A673 (cell line): ENCODE data around the gene CNNM4. TPM values are rescaled to one million over a fixed set of nuclear protein-coding genes. Genes with fewer than 3 reads are reported as not detected.
A peak's percentile ranks its signal among the peaks of the same experiment; 100 is the strongest.
"Not testable (repeated sequence)": the region's sequence is repeated elsewhere in the genome, so short reads cannot be mapped to it uniquely, and the experiment has no call there.

Experiments
- BruUV-seq: library from RNA; stranded (reverse); fragments of 400-500 nt; replicated peaks from 2 replicates; lab custom pipeline; 2021; lab: Mats Ljungman, UMichigan
- CTCF ChIA-PET: fragments of 300-600 bp; sonication (Branson Sonifier 250); formaldehyde crosslinking; loops from one replicate; lab custom pipeline; 2022; ENCODE audit warnings: antibody characterized with exemption; lab: Charles Lee
- POLR2A ChIA-PET: fragments of 300-600 bp; sonication (Branson Sonifier 250); formaldehyde crosslinking; loops from one replicate; lab custom pipeline; 2022; ENCODE audit warnings: antibody characterized with exemption; ENCODE audit not compliant: low non-redundant PET; lab: Charles Lee
- DNase-seq: peaks from one replicate; pipeline ENCODE4 v3.0.0-alpha.2; 2015; ENCODE audit warnings: low spot score
- H3K27ac ChIP-seq: fragments of 200-600 bp; sonication (generic); 2 replicates; pipeline ENCODE4 v1.5.1; 2016; ENCODE audit warnings: mixed run types, low read depth, mild to moderate bottlenecking, mixed read lengths, antibody characterized with exemption, low read length; ENCODE audit not compliant: poor library complexity, severe bottlenecking
- H3K27me3 ChIP-seq: fragments of 200-600 bp; sonication (generic); replicated peaks from 2 replicates; pipeline ENCODE4 v1.6.1; 2017; ENCODE audit warnings: mixed run types, low read depth, mild to moderate bottlenecking, mixed read lengths, antibody characterized with exemption, low read length; ENCODE audit not compliant: insufficient read depth, poor library complexity
- H3K36me3 ChIP-seq: fragments of 200-600 bp; sonication (generic); 2 replicates; pipeline ENCODE4 v1.6.1; 2016; ENCODE audit warnings: mixed run types, mild to moderate bottlenecking, mixed read lengths, antibody characterized with exemption, low read length; ENCODE audit not compliant: insufficient read depth, poor library complexity, severe bottlenecking
- H3K4me1 ChIP-seq: fragments of 200-600 bp; sonication (generic); 2 replicates; pipeline ENCODE4 v1.6.1; 2017; ENCODE audit warnings: mixed run types, mild to moderate bottlenecking, mixed read lengths, antibody characterized with exemption, low read length; ENCODE audit not compliant: insufficient read depth, poor library complexity, severe bottlenecking
- H3K4me3 ChIP-seq: fragments of 200-600 bp; sonication (generic); 2 replicates; pipeline ENCODE4 v1.5.1; 2016; ENCODE audit warnings: low read depth, mixed run types, mild to moderate bottlenecking, mixed read lengths, low read length; ENCODE audit not compliant: poor library complexity, severe bottlenecking
- H3K9me3 ChIP-seq: fragments of 200-600 bp; sonication (generic); 2 replicates; pipeline ENCODE4 v1.6.1; 2016; ENCODE audit warnings: mixed run types, low read depth, mild to moderate bottlenecking, mixed read lengths, antibody characterized with exemption, low read length; ENCODE audit not compliant: poor library complexity, severe bottlenecking
- CTCF ChIP-seq: fragments of 300-800, 200-600 bp; sonication (generic); conservative IDR thresholded peaks from 2 replicates; pipeline ENCODE4 v1.5.1; 2017; ENCODE audit warnings: low read depth, mild to moderate bottlenecking, antibody characterized with exemption, low read length, moderate library complexity, mixed read lengths
- EZH2 ChIP-seq: fragments of 200-600 bp; sonication (generic); IDR thresholded peaks from 2 replicates; pipeline ENCODE4 v1.6.1; 2017; ENCODE audit warnings: borderline replicate concordance, low read depth, mild to moderate bottlenecking, mixed read lengths, antibody characterized with exemption, low read length; ENCODE audit not compliant: poor library complexity, severe bottlenecking
- intact Hi-C: fragments of 100-400 bp; cut with micrococcal nuclease; formaldehyde crosslinking; loops from one replicate; pipeline ENCODE4 v1.10.0; 2022; ENCODE audit not compliant: unreplicated experiment
- total RNA-seq: library from RNA; stranded (reverse); gene quantifications from 2 replicates; pipeline ENCODE4 v1.2.3, GENCODE V29; 2021

The CNNM4 gene
- total RNA-seq, 1 experiment from 2014 or later: 16.3 TPM

- H3K4me1 ChIP-seq: peaks cover 12% of the 10 kb centered on the region
- BruUV-seq: no TSS peak
- no peaks in the 10 kb centered on the region for H3K36me3 ChIP-seq
- no peak overlapping the region for H3K27ac ChIP-seq
- ChIA-PET POLR2A (no interaction called here), CTCF (no interaction called here)
- no peaks in the 10 kb centered on the region for H3K27me3 ChIP-seq
- no peak for DNase-seq
- intact Hi-C loops: no loop called here
- H3K9me3 ChIP-seq: no peaks in the 10 kb centered on the region
- TF ChIP-seq CTCF (no peak), EZH2 (no peak)
- H3K4me3 ChIP-seq: no peak overlapping the region
Measured at GRCh38 chr2:96802721-96803120, 42.0 kb downstream of the CNNM4 start.

GRCh38 chr2:96804986-96805385 is 44.3 kb downstream of the CNNM4 start:
- H3K27ac ChIP-seq: no peak overlapping the region
- POLR2A ChIA-PET: no interaction called here
- no peaks in the 10 kb centered on the region for H3K36me3 ChIP-seq
- no peaks in the 10 kb centered on the region for H3K27me3 ChIP-seq
- no peak overlapping the region for H3K4me3 ChIP-seq
- DNase-seq: no peak
- no TSS peak for BruUV-seq
- intact Hi-C loops: no loop called here
- H3K9me3 ChIP-seq: no peaks in the 10 kb centered on the region
- TF ChIP-seq EZH2: no peak
- TF ChIP-seq CTCF: no peak
- H3K4me1 ChIP-seq: peaks cover 12% of the 10 kb centered on the region
- CTCF ChIA-PET: no interaction called here

- H3K9me3 ChIP-seq, H3K4me3 ChIP-seq, intact Hi-C loops, POLR2A ChIA-PET, BruUV-seq, DNase-seq, H3K36me3 ChIP-seq, H3K27me3 ChIP-seq: not testable (repeated sequence)
- CTCF ChIA-PET: interaction anchor here (0.7 kb wide), 1 partner anchor 10 kb away, joined by 6 read pairs; the partner anchor contains the start of gene CNNM3
- Histone ChIP-seq H3K27ac (peak overlapping the region; percentile 42), H3K4me1 (peaks cover 12% of the 10 kb centered on the region)
Measured at GRCh38 chr2:96805946-96806345, 45.2 kb downstream of the CNNM4 start.

- CTCF ChIA-PET: interaction anchor here (0.6 to 0.7 kb wide), 2 partner anchors 10 to 46 kb away, joined by 5 to 6 read pairs; partner anchors contain the start of gene CNNM3
- no peaks in the 10 kb centered on the region for H3K27me3 ChIP-seq
- TF ChIP-seq CTCF (no peak), EZH2 (no peak)
Measured at GRCh38 chr2:96806468-96807126, 45.9 kb downstream of the CNNM4 start.

More at GRCh38 chr2:96806468-96807126, 45.9 kb downstream of the CNNM4 start:
- POLR2A ChIA-PET: no interaction called here
- Histone ChIP-seq H3K4me1 (peaks cover 12% of the 10 kb centered on the region), H3K36me3 (no peaks in the 10 kb centered on the region), H3K4me3 (no peak overlapping the region), H3K9me3 (no peaks in the 10 kb centered on the region), H3K27ac (peak overlapping the region; percentile 42)
- BruUV-seq: no TSS peak
- intact Hi-C loops: no loop called here
- peak; percentile 61 for DNase-seq
